ENCODE data around the gene PAPPA2.

- no peak for TF ChIP-seq CTCF (IDR thresholded peaks at IDR 0.05)
- no peak for TF ChIP-seq POLR2A (IDR thresholded peaks at IDR 0.05)
Measured at GRCh38 chr1:176696109-176696508, 233.1 kb downstream of the PAPPA2 start.

Data from lower leg skin (tissue), 3 donors.